Measurements from ENCODE around the gene DLGAP3.

The DLGAP3 gene

GRCh38 chr1:34896612-34897011 is 32.8 kb downstream of the DLGAP3 start:
- no peak for TF ChIP-seq CTCF (IDR thresholded peaks at IDR 0.05; ENCODE audit: low read depth, low read length, missing control alignments)
- DNase-seq (ENCODE audit: extremely low read depth, low read depth): no peak
- H3K4me3 ChIP-seq (replicated peaks; ENCODE audit: low read depth, low read length): no peak overlapping the region

GRCh38 chr1:34889705-34890104 is 39.7 kb downstream of the DLGAP3 start:
- no peak for DNase-seq (ENCODE audit: extremely low read depth, low read depth)
- no peak for TF ChIP-seq CTCF (IDR thresholded peaks at IDR 0.05; ENCODE audit: low read depth, low read length, missing control alignments)
- H3K4me3 ChIP-seq (replicated peaks; ENCODE audit: low read depth, low read length): no peak overlapping the region

GRCh38 chr1:34887593-34887992 is 41.9 kb downstream of the DLGAP3 start:
- DNase-seq (ENCODE audit: extremely low read depth, low read depth): no peak
- H3K4me3 ChIP-seq (replicated peaks; ENCODE audit: low read depth, low read length): no peak overlapping the region
- TF ChIP-seq CTCF (IDR thresholded peaks at IDR 0.05; ENCODE audit: low read depth, low read length, missing control alignments): no peak

GRCh38 chr1:34885405-34886247 is 43.8 kb downstream of the DLGAP3 start:
- no peak for DNase-seq (ENCODE audit: extremely low read depth, low read depth)
- H3K4me3 ChIP-seq (replicated peaks; ENCODE audit: low read depth, low read length): peak overlapping the region; percentile 28
- no peak for TF ChIP-seq CTCF (IDR thresholded peaks at IDR 0.05; ENCODE audit: low read depth, low read length, missing control alignments)

- H3K4me3 ChIP-seq (replicated peaks; ENCODE audit: low read depth, low read length): no peak overlapping the region
- DNase-seq (ENCODE audit: extremely low read depth, low read depth): no peak
- TF ChIP-seq CTCF (IDR thresholded peaks at IDR 0.05; ENCODE audit: low read depth, low read length, missing control alignments): peak; percentile 8
Observed at GRCh38 chr1:34884961-34885360, 44.5 kb downstream of the DLGAP3 start.

GRCh38 chr1:34884536-34884935 is 44.9 kb downstream of the DLGAP3 start:
- no peak overlapping the region for H3K4me3 ChIP-seq (replicated peaks; ENCODE audit: low read depth, low read length)
- TF ChIP-seq CTCF (IDR thresholded peaks at IDR 0.05; ENCODE audit: low read depth, low read length, missing control alignments): no peak

More at GRCh38 chr1:34884536-34884935, 44.9 kb downstream of the DLGAP3 start:
- no peak for DNase-seq (ENCODE audit: extremely low read depth, low read depth)

Data from HFF-Myc (cell line).